Amygdala (tissue), 56 donors: ENCODE results near the gene PRICKLE4.

Source experiments
- DNase-seq, 56 donors: peaks; one replicate each; lab custom pipeline; 2025; lab: John Stamatoyannopoulos, UW

The PRICKLE4 gene

DNA sequence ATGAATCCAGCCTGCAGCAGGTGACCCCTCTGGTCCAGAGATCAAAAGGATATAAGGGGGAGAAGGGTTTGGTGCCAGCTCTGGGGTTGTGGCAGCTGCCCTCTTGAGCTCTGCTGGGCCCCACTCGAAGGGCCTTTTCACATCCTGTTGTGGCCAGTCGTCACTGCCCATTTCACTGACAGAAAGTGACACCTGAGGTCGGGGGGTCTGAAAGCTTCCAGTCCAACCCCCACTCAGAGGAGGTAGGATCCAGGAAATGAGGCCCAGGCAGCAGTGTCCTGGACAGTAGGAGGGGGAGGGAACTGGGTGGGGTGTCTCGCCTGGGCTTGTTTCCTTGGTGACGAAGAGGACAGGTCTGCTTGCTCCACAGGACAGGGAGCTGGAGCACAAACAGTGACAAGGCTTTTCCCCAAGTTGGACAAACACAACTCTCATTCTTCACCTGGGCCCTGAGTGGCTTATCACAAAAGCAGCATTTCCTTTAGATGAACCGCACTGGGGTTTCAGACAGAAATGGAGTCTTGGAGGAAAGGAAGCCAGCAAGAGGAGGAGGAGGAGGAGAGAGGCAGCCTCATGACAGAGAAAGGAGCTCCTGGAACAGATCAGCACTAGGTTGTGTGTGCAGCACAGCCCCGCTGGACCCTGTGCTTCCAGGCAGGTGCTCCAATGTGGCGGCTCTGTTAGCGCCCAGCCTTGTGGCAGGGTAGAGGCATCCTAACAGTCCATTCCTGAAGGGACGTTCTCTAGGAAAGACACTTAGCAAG, 11.9 kb upstream of the PRICKLE4 start:
- DNase-seq = no peak

DNA sequence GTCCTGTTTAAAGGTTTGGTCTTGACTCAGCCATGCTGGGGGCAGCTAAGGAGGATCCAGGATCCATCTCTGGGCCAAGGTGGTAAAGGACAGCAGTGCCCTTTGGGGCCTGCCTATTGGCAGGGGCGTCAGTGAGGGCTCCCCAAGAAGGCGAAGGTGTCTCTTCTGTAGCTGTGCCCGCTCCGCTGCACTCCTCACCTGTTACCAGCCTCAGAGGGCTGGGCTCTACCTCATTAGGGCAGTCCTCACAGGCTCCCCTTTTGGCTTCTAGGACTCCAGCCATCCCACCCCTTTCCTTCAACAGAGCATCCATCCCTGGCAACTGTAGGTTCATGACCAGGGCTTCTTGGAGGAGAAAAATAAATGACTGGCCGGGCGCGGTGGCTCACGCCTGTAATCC, 11.2 kb upstream of the PRICKLE4 start:
- DNase-seq = no peak

DNA sequence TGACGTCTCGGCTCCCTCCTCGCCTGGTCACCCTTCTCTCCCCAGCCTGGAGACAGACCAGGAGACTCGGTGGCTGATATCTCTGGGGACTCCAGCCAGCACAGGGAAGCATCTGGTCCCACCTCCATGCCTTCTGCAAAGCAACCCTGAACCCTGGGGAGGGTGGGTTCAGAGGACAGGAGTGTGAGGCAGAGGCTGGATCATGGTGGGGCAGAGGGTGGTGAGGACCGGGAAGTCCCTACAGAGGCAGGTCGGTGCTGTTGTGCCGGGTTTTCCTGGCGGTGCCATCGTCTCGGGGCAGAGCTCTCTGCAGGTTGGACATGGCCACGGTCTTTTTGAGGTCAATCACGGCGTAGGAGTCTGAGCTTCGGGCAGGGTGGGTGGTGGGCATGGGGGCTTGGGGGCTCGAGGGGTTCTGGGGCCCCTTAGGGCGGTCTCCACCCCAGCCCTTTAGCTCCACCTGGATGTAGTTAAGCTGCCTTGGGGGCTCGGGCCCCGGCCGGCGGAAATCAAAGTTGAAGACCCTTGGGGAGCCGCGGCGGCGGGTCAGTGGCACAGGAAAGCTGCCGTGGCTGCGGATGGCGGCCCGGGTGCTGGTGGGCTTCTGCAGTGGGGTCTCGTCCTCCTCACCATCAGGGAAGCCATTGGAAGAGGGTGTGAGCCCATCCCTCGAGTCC, 10.1 kb upstream of the PRICKLE4 start:
- DNase-seq = no peak

DNA sequence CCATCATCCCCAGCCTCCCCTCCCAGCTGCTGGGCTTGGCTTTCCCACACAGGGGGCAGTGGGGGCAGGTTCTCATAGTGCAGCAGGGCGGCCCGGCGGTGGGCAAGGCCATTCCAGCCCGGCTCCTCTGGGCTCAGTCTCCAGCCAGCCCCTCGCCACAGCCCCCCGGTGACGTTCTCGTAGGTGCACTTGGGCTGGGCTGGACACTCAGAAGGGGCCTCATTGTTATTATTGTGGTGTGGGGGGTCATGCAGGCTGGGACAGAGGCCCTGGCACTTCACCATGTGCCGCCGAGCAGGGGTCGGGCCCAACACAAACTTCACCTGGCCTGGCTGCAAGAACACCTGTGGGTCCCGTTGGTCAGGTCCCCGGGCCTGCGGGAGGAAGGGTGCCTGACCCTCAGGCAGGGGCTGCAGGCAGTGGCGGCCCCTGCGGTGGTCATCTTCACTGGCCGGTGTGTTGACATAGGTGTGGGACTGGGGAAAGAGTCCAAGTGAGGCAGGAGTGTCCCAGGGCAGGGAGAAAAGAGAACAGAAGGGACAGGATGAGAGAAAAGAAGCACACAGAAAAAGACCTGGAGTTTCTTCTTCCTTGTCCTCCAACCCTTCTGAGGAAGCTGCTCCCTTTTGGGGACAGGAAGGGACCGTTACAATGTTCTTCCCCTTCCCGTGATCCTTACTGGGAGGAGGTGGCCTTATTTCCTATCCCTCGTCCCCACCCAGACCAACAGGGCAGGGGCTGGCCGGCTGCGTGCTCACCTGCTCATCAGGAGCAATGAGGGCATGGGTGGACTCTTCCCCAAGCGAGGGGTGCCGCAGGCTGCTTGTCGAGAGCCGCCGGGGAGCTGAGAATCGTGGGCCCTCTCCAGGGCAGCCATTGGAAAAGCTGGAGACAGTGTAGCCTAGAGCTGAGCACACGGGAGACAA, 9.3 kb upstream of the PRICKLE4 start:
- no peak for DNase-seq

DNA sequence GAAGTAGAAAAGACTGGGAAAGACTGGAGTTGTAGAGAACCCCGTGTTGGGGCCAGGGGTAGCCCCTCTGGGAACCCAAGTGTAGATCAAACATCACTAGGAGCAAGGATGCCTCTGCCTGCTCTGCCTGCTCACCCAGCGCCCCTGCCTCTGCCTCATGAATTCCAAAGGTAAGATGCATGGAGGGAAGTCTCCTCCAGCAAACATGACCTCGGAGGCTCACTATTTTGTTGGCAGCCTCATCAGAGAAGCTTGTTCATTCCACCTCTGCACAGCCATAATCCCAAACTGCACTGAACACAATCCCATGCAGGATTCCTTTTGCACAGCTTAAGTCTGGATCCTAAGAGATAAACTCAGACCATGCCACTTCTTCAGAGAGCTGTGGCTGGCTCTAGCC, 5.7 kb upstream of the PRICKLE4 start:
- DNase-seq = no peak

DNA sequence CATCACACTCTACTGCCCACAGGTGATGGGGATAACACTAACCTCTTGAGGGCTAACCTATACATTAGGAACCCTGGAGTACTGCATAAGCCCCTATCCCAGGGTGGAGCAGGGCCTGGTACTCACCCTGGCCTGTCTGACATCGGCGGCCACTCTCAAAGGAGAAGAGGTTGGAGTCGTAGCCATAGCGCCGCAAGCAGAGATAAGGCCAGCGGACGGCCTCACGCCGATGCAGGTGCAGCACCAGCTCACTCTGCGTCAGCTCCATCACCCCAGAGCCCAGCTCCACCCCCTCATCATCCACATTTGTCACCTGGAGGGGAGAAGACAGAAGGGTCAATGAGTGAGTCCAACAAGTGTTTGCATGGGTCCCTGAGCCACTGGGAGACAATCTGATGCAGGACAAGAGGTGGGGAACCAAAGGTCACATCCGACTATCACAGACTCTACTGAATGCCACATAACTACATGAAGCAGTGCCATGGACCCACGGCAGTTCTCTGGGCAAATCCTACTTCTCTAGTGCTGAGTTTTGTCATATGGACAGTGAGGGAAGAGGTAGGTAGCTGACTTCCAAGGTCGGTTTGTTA, 5.2 kb upstream of the PRICKLE4 start:
- DNase-seq = no peak

DNA sequence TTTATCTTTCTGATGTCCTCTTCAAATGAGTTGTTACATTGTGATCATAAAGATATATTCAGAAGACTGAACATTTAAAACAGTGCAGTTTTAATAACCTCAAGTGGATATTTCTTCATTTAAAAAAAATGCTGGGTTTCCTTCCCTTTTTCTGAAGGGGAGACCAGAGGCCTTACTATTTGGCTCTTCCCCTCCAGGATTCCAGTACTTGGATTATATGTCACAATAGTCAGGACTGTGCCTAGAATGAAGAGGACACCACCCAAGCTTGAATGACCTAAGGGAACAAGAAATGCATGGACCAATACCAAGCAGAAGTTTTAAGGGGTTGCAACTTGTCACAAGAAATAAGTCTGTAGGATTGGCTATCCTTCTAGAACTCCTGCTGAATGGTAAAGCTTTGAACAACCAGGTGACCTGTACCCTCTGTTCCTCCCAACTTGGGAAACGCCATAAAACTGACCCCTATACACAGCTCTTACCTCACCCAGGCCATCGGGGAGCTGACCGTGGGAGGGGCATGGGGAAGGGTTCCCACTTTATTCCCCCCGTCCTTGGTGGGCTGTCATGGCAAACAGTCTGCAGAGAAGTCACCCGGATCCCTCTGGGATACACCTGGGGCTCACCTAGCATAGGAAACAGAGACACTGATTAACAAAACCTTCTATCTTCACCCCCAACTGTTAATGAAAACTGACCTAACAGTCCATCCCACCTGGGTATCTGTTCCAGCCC, 2.9 kb upstream of the PRICKLE4 start:
- no peak for DNase-seq

DNA sequence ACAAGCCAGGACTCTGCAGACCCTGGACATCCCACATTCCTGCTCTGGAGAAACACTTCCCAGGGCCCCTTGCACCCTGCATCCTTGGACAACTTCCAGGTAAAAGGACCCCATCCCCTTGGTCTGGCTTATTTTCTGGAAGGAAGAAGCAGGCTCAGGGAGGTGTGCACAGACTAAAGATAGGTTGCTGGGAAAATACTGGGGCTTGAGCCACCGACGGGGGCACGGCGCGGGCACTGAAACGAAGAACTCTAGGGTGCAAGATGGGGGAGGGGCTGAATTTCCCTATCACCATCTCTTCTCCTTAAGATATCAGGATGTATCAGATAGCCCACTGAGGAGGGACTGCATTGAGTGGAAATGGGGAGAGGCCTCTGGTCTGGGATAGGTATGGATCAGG, 1.7 kb upstream of the PRICKLE4 start:
- DNase-seq = no peak

DNA sequence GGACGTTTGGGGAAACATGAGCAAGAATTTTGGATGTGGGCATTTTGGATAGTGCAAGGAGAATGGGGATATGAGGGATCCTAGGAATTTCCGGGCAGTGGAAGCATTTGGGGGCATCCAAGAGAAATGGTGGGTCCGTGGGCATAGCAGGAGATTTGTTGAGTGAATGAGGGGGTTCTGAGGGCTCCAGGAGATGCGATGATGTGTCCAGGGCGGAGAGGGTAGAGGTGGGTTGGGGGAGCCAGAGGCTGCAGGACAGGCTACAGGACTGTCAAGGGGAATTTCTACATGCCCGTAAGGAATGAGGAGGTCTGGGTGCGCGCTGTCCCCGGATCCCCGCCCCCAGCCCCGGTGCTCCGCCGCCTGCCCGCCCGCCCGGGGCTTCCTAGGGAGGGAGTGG, 1.2 kb upstream of the PRICKLE4 start:
- DNase-seq = peak in 3 of 56 donors; percentile 49 to 54 (median 52)

DNA sequence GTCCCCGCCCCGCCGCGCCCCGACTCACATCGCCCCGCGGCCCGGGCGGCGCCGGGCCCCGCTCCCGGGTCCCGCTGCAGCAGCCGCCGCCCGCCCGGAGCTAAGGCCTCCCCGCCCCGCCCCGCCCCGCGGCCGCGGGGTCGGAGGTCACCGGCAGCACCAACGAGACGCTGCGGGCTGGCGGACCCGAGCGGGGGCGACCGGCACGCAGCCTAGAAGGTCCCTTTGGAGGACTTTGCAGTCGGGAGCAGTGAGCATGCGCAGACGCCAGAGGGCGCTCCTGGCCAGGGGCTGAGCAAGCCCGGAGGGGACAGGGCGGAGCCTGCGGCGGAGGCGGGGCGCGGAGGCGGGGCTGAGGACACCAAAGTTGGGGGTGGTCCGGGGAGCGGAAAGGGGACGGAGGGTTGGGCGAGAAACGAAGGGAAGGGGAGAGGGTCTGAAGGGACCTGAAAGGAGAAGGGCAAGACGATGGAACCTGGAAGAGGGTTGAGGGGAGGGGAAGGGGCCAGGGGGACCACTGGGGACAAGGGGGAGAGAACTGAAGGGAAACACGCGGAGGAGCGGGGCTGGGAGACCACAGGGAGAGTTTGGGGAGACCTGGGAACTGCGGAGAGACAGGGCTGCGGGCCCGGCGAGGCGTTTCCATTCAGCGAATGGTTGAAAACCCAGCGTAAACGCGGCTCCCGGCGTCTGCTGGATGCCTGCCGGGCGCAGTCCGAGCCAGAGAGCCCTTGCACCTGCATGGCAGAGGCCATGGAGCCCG, 613 bp upstream of the PRICKLE4 start, which contains the start of gene FRS3:
Gene FRS3 (minus strand): TSS at position 113 of the 763 bp plus-strand sequence. CDS start 2,913 bp downstream, outside the sequence.
- DNase-seq = peak; percentile 59 to 100 (median 97)

DNA sequence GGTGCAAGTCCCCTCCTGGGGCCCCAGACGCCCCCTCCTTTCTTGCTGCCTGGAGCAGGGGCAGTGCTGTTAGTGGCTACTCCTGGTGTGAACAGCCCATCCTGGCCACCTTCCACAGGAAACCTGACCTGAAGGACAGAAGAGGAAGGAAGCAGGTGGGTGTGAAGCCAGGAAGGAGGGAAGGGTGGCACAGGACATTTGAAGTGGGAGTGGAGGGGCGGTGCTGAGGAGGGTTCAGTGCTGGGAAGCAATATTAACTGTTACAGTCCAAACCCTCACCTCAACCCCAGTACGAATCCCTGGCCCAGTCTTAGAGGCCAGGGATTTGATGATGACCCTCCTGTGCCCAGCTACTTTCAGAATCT, 766 bp downstream of the PRICKLE4 start:
- no peak for DNase-seq

DNA sequence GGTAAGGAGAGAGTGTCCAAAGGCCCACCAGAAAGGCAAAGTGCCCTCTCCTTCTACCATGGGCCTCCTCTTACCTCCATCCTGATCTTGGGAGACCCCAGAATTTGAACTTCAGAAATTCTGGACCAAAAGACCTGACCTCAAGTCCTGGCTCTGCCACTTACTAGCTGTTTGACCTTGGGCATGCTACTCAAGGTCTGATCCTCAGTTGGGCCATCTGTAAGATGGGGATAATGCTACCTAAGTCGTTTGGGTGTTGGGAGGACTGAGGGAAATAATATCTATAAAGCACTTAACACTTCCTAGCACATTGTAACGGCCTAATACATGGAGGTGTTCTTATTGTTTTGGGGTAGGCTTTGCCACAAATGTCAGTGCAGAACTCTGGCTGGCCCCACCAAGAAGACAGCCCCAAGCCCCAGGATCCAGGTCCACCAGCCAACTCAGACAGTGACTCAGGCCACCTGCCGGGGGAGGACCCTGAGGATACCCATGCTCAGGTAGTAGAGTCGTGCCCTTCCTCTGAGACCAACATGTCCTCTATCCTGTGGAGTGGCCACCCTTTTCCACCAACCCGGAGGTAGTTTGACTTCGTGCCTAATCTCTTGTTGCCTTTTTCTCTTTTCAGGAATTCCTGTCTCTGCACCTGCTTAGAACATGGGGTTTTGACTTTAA, 2.7 kb downstream of the PRICKLE4 start:
- DNase-seq = no peak

DNA sequence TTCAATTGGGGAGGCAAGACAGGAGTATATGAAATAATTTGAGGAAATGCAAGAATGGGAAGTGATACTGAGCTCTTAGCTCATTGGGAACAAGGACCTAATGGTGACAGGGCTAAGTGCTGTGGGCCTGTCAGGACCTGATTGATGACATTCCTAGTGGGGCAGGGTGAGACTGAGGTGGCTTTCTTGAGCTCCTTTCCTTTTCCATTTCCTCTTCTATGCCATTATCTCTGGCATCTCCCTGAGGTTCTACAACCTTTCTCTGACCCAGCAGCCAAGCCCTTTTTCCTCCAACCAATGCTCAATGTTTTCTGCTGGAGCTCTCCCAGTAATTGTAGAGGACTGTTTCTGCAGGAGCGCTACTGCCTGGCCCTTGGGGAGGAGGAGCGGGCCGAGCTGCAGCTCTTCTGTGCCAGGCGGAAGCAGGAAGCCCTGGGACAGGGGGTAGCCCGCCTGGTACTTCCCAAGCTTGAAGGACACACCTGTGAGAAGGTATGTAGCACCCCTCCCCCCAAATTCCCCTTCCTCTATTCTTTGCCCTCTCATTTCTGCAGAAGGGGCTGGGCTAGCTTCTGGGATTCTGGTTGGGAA, 4.1 kb downstream of the PRICKLE4 start:
- DNase-seq = no peak

DNA sequence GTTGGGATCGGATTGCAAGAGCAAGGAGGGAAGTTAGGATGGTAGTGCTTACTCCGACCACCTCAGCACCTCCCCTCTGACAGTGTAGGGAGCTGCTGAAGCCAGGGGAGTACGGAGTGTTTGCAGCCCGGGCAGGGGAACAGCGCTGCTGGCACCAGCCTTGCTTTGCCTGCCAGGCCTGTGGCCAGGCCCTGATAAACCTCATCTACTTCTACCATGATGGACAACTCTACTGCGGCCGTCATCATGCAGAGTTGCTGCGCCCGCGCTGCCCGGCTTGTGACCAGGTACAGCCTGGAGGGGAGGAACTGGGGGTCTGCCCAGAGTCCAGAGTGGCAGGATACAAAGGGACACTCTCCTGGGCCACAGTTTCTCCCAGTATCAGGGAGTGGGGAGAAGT, 4.7 kb downstream of the PRICKLE4 start:
- no peak for DNase-seq

DNA sequence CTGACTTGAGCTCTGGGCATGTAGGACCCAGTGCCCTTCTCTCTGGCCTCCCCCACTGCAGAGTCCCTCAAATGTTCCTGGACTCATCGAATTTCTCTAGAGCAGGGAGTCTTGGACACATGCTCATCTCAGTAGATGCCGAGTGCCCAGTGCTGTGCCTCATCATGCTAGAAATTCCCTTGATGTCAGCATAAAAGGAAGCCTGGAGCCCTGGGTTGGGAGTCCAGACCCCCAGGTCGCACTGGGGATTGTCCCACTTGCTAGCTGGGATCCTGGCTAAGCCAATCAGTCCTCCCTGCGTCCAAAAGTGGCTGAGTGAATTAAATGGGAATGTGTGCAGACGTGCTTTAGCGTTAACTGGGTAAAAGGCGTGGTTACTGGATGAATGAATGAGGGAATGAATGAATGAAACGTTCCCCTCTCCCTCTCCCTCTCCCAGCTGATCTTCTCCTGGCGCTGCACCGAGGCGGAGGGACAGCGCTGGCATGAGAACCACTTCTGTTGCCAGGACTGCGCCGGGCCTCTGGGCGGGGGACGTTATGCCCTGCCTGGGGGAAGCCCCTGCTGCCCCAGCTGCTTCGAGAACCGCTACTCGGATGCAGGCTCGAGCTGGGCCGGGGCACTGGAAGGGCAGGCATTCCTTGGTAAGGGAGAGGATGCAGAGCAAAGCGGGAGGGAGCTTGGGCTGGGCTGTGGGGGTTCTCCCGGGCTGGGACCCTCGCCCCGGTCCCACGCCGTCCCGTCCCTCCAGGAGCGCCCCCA, 5.3 kb downstream of the PRICKLE4 start:
- DNase-seq = peak in 29 of 56 donors; percentile 24 to 72 (median 51)

DNA sequence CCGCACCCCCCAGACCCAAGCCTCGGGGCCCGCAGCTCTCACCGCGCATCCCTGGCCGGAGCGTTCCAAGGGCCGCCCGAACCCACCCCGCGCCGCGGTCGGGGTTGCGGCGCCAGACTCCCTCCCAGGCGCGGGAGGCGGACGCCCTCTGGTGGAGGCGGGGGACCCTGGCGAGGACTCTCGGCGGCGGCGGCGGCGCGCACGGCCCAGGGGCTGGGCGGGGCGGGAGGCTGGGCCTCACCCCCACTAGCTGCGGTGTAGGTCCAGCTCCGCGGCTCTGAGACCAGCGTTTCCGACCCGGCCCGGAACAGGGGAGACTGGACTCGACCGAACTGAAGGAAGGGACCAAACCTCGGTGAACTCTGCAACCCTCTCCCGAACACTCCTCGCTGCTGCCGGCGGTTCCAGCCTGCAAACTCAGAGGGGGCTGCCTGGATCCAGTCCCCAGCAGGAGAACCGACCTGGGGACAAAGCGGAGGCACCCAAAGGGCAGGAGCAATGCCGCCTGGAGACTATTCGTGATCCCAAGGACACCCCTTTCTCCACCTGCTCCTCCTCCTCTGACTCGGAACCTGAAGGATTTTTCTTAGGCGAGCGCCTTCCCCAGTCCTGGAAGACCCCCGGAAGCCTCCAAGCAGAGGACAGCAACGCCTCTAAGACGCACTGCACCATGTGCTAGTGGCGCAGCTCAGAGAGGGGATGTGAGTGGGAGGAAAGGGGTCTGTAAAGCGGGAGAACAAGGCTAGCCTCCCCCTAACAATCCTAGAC, 6.1 kb downstream of the PRICKLE4 start:
- peak in 55 of 56 donors; percentile 4 to 91 (median 78) for DNase-seq
